Activated naive CD4-positive, alpha-beta T cell treated with anti-CD3 and anti-CD28 coated beads, Interleukin-2, amount 10 ng/mL, durations not matched to agents 7 days and 5 days (primary cell): ENCODE measurements around the gene PPM1M.

ENCODE experiments used
- CTCF ChIA-PET: fragments of 350-600 bp; sonication (Branson Sonifier 250); formaldehyde crosslinking; loops from one replicate; lab custom pipeline; 2021; ENCODE audit warnings: antibody characterized with exemption; lab: Charles Lee
- DNase-seq: peaks from one replicate; pipeline ENCODE4 v3.0.0-alpha.2; 2020
- H3K27ac Mint-ChIP-seq: one replicate; pipeline ENCODE4 v1.8.0; 2021; ENCODE audit warnings: mild to moderate bottlenecking, moderate library complexity, mixed read lengths
- H3K27me3 Mint-ChIP-seq: one replicate; pipeline ENCODE4 v1.8.0; 2021; ENCODE audit warnings: mild to moderate bottlenecking, mixed read lengths
- H3K36me3 Mint-ChIP-seq: one replicate; pipeline ENCODE4 v1.8.0; 2021; ENCODE audit warnings: mixed read lengths
- H3K4me1 Mint-ChIP-seq: one replicate; pipeline ENCODE4 v1.8.0; 2021; ENCODE audit warnings: mixed read lengths
- H3K4me3 Mint-ChIP-seq: one replicate; pipeline ENCODE4 v1.8.0; 2021; ENCODE audit warnings: mild to moderate bottlenecking, moderate library complexity, mixed read lengths
- H3K9me3 Mint-ChIP-seq: one replicate; pipeline ENCODE4 v1.8.0; 2021; ENCODE audit warnings: mixed read lengths

PPM1M gene

GRCh38 chr3:52245322-52246263 lies at the start of gene PPM1M:
PPM1M (plus strand) TSS chr3:52245759; CDS start chr3:52245825, 66 bp downstream.
- Mint-ChIP-seq H3K27me3 (no peaks in the 10 kb centered on the region), H3K9me3 (no peaks in the 10 kb centered on the region), H3K27ac (peak within 1 kb of the TSS; percentile 92), H3K4me3 (peak within 1 kb of the TSS; percentile 87), H3K4me1 (peaks cover 88% of the 10 kb centered on the region), H3K36me3 (peaks cover 49% of the 10 kb centered on the region)
- DNase-seq: peak; percentile 75
- CTCF ChIA-PET: interaction anchor here (1.0 to 10.0 kb wide), 8 partner anchors 11 to 94 kb away, joined by 3 to 106 read pairs (median 4); partner anchors contain the start of genes GLYCTK and WDR82

- no peak for DNase-seq
- CTCF ChIA-PET: interaction anchor here (0.7 to 1.4 kb wide), 3 partner anchors 25 to 194 kb away, joined by 3 to 6 read pairs (median 4); no protein-coding TSS in a partner anchor
- Mint-ChIP-seq H3K36me3 (peaks cover 21% of the 10 kb centered on the region), H3K4me3 (no peak overlapping the region), H3K27ac (no peak overlapping the region), H3K4me1 (peaks cover 37% of the 10 kb centered on the region), H3K9me3 (no peaks in the 10 kb centered on the region), H3K27me3 (peaks cover 39% of the 10 kb centered on the region)
Measured at GRCh38 chr3:52195823-52196331, 49.7 kb upstream of the PPM1M start.

GRCh38 chr3:52196977-52197376 lies 48.6 kb upstream of the PPM1M start:
- Mint-ChIP-seq H3K4me3 (peak overlapping the region; percentile 97), H3K4me1 (peaks cover 47% of the 10 kb centered on the region)

GRCh38 chr3:52197499-52197841 lies 48.1 kb upstream of the PPM1M start:
- peak overlapping the region; percentile 97 for H3K4me3 Mint-ChIP-seq
- no peak for DNase-seq
- H3K36me3 Mint-ChIP-seq: peaks cover 33% of the 10 kb centered on the region
- CTCF ChIA-PET: interaction anchor here (1.4 kb wide), 1 partner anchor 27 kb away, joined by 4 read pairs; no protein-coding TSS in a partner anchor
- H3K27ac Mint-ChIP-seq: peak overlapping the region; percentile 82
- H3K4me1 Mint-ChIP-seq: peaks cover 50% of the 10 kb centered on the region
- H3K9me3 Mint-ChIP-seq: no peaks in the 10 kb centered on the region
- H3K27me3 Mint-ChIP-seq: peaks cover 37% of the 10 kb centered on the region

More at GRCh38 chr3:52196977-52197376, 48.6 kb upstream of the PPM1M start:
- Mint-ChIP-seq H3K27me3 (peaks cover 39% of the 10 kb centered on the region), H3K9me3 (no peaks in the 10 kb centered on the region), H3K36me3 (peaks cover 28% of the 10 kb centered on the region), H3K27ac (no peak overlapping the region)
- DNase-seq: no peak
- CTCF ChIA-PET: interaction anchor here (0.7 to 1.4 kb wide), 2 partner anchors 27 to 195 kb away, joined by 4 to 6 read pairs; no protein-coding TSS in a partner anchor

- H3K4me3 Mint-ChIP-seq: peak within 1 kb of the TSS; percentile 97
- peak within 1 kb of the TSS; percentile 88 for H3K27ac Mint-ChIP-seq
- H3K9me3 Mint-ChIP-seq: no peaks in the 10 kb centered on the region
- CTCF ChIA-PET: no interaction called here
- H3K27me3 Mint-ChIP-seq: peaks cover 31% of the 10 kb centered on the region
- peaks cover 38% of the 10 kb centered on the region for H3K36me3 Mint-ChIP-seq
- DNase-seq: peak; percentile 95
- H3K4me1 Mint-ChIP-seq: peaks cover 52% of the 10 kb centered on the region
Measured at GRCh38 chr3:52197842-52198625, 47.5 kb upstream of the PPM1M start, which contains the start of gene ALAS1. ALAS1 (plus strand) TSS chr3:52198160; CDS start chr3:52199242, 1,082 bp downstream.

GRCh38 chr3:52198643-52199608 lies 46.6 kb upstream of the PPM1M start:
- Mint-ChIP-seq H3K36me3 (peaks cover 46% of the 10 kb centered on the region), H3K27me3 (peaks cover 25% of the 10 kb centered on the region), H3K27ac (peak overlapping the region; percentile 88), H3K9me3 (no peaks in the 10 kb centered on the region), H3K4me3 (peak overlapping the region; percentile 97), H3K4me1 (peaks cover 58% of the 10 kb centered on the region)
- CTCF ChIA-PET: interaction anchor here (0.6 to 1.0 kb wide), 2 partner anchors 11 to 808 kb away, joined by 3 to 4 read pairs; no protein-coding TSS in a partner anchor
- DNase-seq: no peak

- no peak overlapping the region for H3K27ac Mint-ChIP-seq
- no peak for DNase-seq
- H3K9me3 Mint-ChIP-seq: no peaks in the 10 kb centered on the region
- peaks cover 63% of the 10 kb centered on the region for H3K36me3 Mint-ChIP-seq
- peaks cover 70% of the 10 kb centered on the region for H3K4me1 Mint-ChIP-seq
- peaks cover 11% of the 10 kb centered on the region for H3K27me3 Mint-ChIP-seq
- H3K4me3 Mint-ChIP-seq: no peak overlapping the region
- CTCF ChIA-PET: interaction anchor here (0.8 to 2.9 kb wide), 6 partner anchors 11 to 199 kb away, joined by 3 to 9 read pairs (median 4); partner anchors contain the start of gene POC1A
Measured at GRCh38 chr3:52200981-52201679, 44.4 kb upstream of the PPM1M start.

GRCh38 chr3:52202384-52203077 lies 43.0 kb upstream of the PPM1M start:
- H3K27ac Mint-ChIP-seq: peak overlapping the region; percentile 62
- H3K36me3 Mint-ChIP-seq: peaks cover 75% of the 10 kb centered on the region
- H3K4me3 Mint-ChIP-seq: no peak overlapping the region
- DNase-seq: no peak
- peaks cover 58% of the 10 kb centered on the region for H3K4me1 Mint-ChIP-seq
- H3K9me3 Mint-ChIP-seq: no peaks in the 10 kb centered on the region
- H3K27me3 Mint-ChIP-seq: peaks cover 6% of the 10 kb centered on the region
- CTCF ChIA-PET: interaction anchor here (0.8 to 2.9 kb wide), 5 partner anchors 15 to 244 kb away, joined by 3 to 9 read pairs (median 4); partner anchors contain the start of gene POC1A

- Mint-ChIP-seq H3K4me1 (peaks cover 53% of the 10 kb centered on the region), H3K27ac (no peak overlapping the region), H3K9me3 (no peaks in the 10 kb centered on the region), H3K36me3 (peaks cover 80% of the 10 kb centered on the region), H3K4me3 (no peak overlapping the region), H3K27me3 (no peaks in the 10 kb centered on the region)
- CTCF ChIA-PET: interaction anchor here (0.9 to 3.1 kb wide), 3 partner anchors 14 to 203 kb away, joined by 3 to 17 read pairs (median 6); no protein-coding TSS in a partner anchor
- DNase-seq: no peak
Measured at GRCh38 chr3:52203701-52204100, 41.9 kb upstream of the PPM1M start.

GRCh38 chr3:52204337-52205073 lies 41.1 kb upstream of the PPM1M start:
- no peak for DNase-seq
- no peaks in the 10 kb centered on the region for H3K27me3 Mint-ChIP-seq
- H3K27ac Mint-ChIP-seq: no peak overlapping the region
- H3K4me1 Mint-ChIP-seq: peaks cover 45% of the 10 kb centered on the region
- H3K9me3 Mint-ChIP-seq: no peaks in the 10 kb centered on the region
- CTCF ChIA-PET: interaction anchor here (0.9 to 3.1 kb wide), 2 partner anchors 16 to 204 kb away, joined by 3 to 17 read pairs; no protein-coding TSS in a partner anchor
- peaks cover 78% of the 10 kb centered on the region for H3K36me3 Mint-ChIP-seq
- H3K4me3 Mint-ChIP-seq: no peak overlapping the region

GRCh38 chr3:52205727-52206372 lies 39.7 kb upstream of the PPM1M start:
- H3K9me3 Mint-ChIP-seq: no peaks in the 10 kb centered on the region
- no peak overlapping the region for H3K4me3 Mint-ChIP-seq
- H3K27ac Mint-ChIP-seq: peak overlapping the region; percentile 25
- H3K36me3 Mint-ChIP-seq: peaks cover 77% of the 10 kb centered on the region
- peaks cover 38% of the 10 kb centered on the region for H3K4me1 Mint-ChIP-seq
- CTCF ChIA-PET: interaction anchor here (3.1 kb wide), 1 partner anchor 14 kb away, joined by 17 read pairs; no protein-coding TSS in a partner anchor
- no peak for DNase-seq
- no peaks in the 10 kb centered on the region for H3K27me3 Mint-ChIP-seq
